H1 (cell line): ENCODE data around the gene C16orf54. TPM values are rescaled to one million over a fixed set of nuclear protein-coding genes. Genes with fewer than 3 reads are reported as not detected.

ENCODE experiments used
- CTCF ChIA-PET: fragments of 300-600 bp; sonication (Branson Sonifier 250); formaldehyde crosslinking; loops from one replicate; lab custom pipeline; 2021; ENCODE audit not compliant: partially characterized antibody; lab: Charles Lee
- POLR2A ChIA-PET: fragments of 300-600 bp; sonication (Branson Sonifier 250); formaldehyde crosslinking; loops from one replicate; lab custom pipeline; 2021; ENCODE audit warnings: inconsistent platforms; ENCODE audit not compliant: partially characterized antibody; lab: Charles Lee
- DNase-seq, 2 experiments: peaks; one replicate each; pipeline versions ENCODE4 v3.0.0 to v3.0.0-alpha.2; 2010 to 2022; ENCODE audit warnings: low spot score in 2 of 2, low read depth in 1 of 2, mixed read lengths in 1 of 2
- FAIRE-seq: peaks from 2 replicates; lab custom pipeline; 2011; peaks lifted over from hg19 to GRCh38; lab: Jason Lieb, UNC
- H2AFZ ChIP-seq: 2 replicates; pipeline ENCODE4 v1.8.1; 2012; ENCODE audit warnings: low read length, inconsistent platforms
- H2AK5ac ChIP-seq: 2 replicates; pipeline ENCODE4 v1.6.1; 2013; ENCODE audit warnings: low read depth, low read length
- H2BK120ac ChIP-seq: replicated peaks from 2 replicates; pipeline ENCODE3; 2013; ENCODE audit warnings: low read depth, low read length, inconsistent platforms
- H2BK12ac ChIP-seq: 2 replicates; pipeline ENCODE4 v1.6.1; 2013; ENCODE audit warnings: low read depth, low read length
- H2BK15ac ChIP-seq: 2 replicates; pipeline ENCODE4 v1.6.1; 2013; ENCODE audit warnings: low read length
- H2BK20ac ChIP-seq: 2 replicates; pipeline ENCODE4 v1.6.1; 2013; ENCODE audit warnings: low read length
- H2BK5ac ChIP-seq: 2 replicates; pipeline ENCODE4 v1.6.1; 2013; ENCODE audit warnings: low read depth, low read length
- H3K14ac ChIP-seq: 2 replicates; pipeline ENCODE4 v1.6.1; 2013; ENCODE audit warnings: inconsistent platforms; ENCODE audit not compliant: insufficient read length
- H3K18ac ChIP-seq: 2 replicates; pipeline ENCODE4 v1.6.1; 2013; ENCODE audit warnings: low read length; ENCODE audit errors: extremely low read depth
- H3K23ac ChIP-seq: 2 replicates; pipeline ENCODE4 v1.6.1; 2013; ENCODE audit warnings: inconsistent platforms; ENCODE audit not compliant: insufficient read length
- H3K23me2 ChIP-seq: 2 replicates; pipeline ENCODE4 v1.6.1; 2013; ENCODE audit warnings: low read depth, low read length
- H3K27ac ChIP-seq: 2 replicates; pipeline ENCODE4 v1.6.1; 2011; ENCODE audit warnings: low read depth, low read length, inconsistent platforms
- H3K27me3 ChIP-seq, 4 experiments: replicated peaks in 1 of 4; 1 replicate in 1 of 4; 2 replicates in 3 of 4; pipeline versions ENCODE4 v1.6.1 to v1.8.1; 2011 to 2013; ENCODE audit warnings: low read length in 3 of 4, mild to moderate bottlenecking in 3 of 4, inconsistent platforms in 2 of 4, mixed read lengths in 2 of 4, moderate library complexity in 1 of 4; ENCODE audit not compliant: control insufficient read depth in 3 of 4, insufficient read depth in 3 of 4; ENCODE audit errors: extremely low read depth in 1 of 4
- H3K36me3 ChIP-seq, 4 experiments: 2 replicates each; pipeline versions ENCODE4 v1.6.1 to v1.8.1; 2011 to 2013; ENCODE audit warnings: mild to moderate bottlenecking in 4 of 4, low read length in 3 of 4, moderate library complexity in 2 of 4, control low read depth in 1 of 4, inconsistent platforms in 1 of 4; ENCODE audit not compliant: insufficient read depth in 4 of 4, control insufficient read depth in 2 of 4
- H3K4ac ChIP-seq: replicated peaks from 2 replicates; pipeline ENCODE3; 2013; ENCODE audit warnings: low read length, low read depth, mixed read lengths, inconsistent platforms; ENCODE audit not compliant: insufficient read length
- H3K4me1 ChIP-seq, 4 experiments: replicated peaks in 1 of 4; 1 replicate in 1 of 4; 2 replicates in 3 of 4; pipeline versions ENCODE4 v1.6.1 to v1.8.1; 2011 to 2013; ENCODE audit warnings: low read length in 3 of 4, inconsistent platforms in 2 of 4, mixed read lengths in 1 of 4; ENCODE audit not compliant: insufficient read depth in 4 of 4, control insufficient read depth in 3 of 4
- H3K4me2 ChIP-seq, 2 experiments: 2 replicates each; pipeline versions ENCODE4 v1.6.1 to v1.8.1; 2011 to 2013; ENCODE audit warnings: low read depth in 2 of 2, low read length in 2 of 2, control low read depth in 1 of 2, inconsistent platforms in 1 of 2, mild to moderate bottlenecking in 1 of 2; ENCODE audit not compliant: insufficient read depth in 1 of 2
- H3K4me3 ChIP-seq, 4 experiments: fragments of 200-600, 300-600 bp in 1 of 4; sonication (generic), shearing (Covaris generic), sonication (Bioruptor Twin) in 1 of 4; 2 replicates each; pipeline versions ENCODE4 v1.5.1 to v1.8.1; 2011 to 2016; ENCODE audit warnings: low read length in 4 of 4, low read depth in 3 of 4, control low read depth in 2 of 4, inconsistent platforms in 2 of 4, mild to moderate bottlenecking in 2 of 4, mixed read lengths in 1 of 4, moderate library complexity in 1 of 4; ENCODE audit not compliant: insufficient read depth in 2 of 4; ENCODE audit errors: extremely low read depth in 1 of 4
- H3K56ac ChIP-seq: replicated peaks from 2 replicates; pipeline ENCODE3; 2013; ENCODE audit warnings: low read depth, mild to moderate bottlenecking, mixed read lengths, low read length, inconsistent platforms; ENCODE audit not compliant: insufficient read length
- H3K79me1 ChIP-seq: 2 replicates; pipeline ENCODE4 v1.6.1; 2013; ENCODE audit warnings: low read depth, low read length, control low read depth
- H3K79me2 ChIP-seq, 2 experiments: 2 replicates each; pipeline versions ENCODE4 v1.6.1 to v1.8.1; 2012 to 2013; ENCODE audit warnings: low read length in 2 of 2, mild to moderate bottlenecking in 2 of 2, inconsistent platforms in 1 of 2; ENCODE audit not compliant: insufficient read depth in 2 of 2, control insufficient read depth in 1 of 2
- H3K9ac ChIP-seq, 4 experiments: replicated peaks in 1 of 4; 1 replicate in 1 of 4; 2 replicates in 3 of 4; pipeline versions ENCODE4 v1.6.1 to v1.8.1; 2011 to 2013; ENCODE audit warnings: low read depth in 3 of 4, low read length in 3 of 4, control low read depth in 2 of 4, mild to moderate bottlenecking in 2 of 4, moderate library complexity in 2 of 4, inconsistent platforms in 1 of 4; ENCODE audit errors: extremely low read depth in 1 of 4
- H3K9me3 ChIP-seq, 2 experiments: 2 replicates each; pipeline versions ENCODE4 v1.6.1 to v1.8.1; 2012 to 2013; ENCODE audit warnings: mild to moderate bottlenecking in 2 of 2, moderate library complexity in 2 of 2, control low read depth in 1 of 2, inconsistent platforms in 1 of 2, low read depth in 1 of 2, low read length in 1 of 2, mixed read lengths in 1 of 2; ENCODE audit not compliant: insufficient read depth in 2 of 2
- H4K20me1 ChIP-seq, 2 experiments: replicated peaks in 1 of 2; 2 replicates each; pipeline versions ENCODE3 to v1.8.1; 2011 to 2013; ENCODE audit warnings: inconsistent platforms in 2 of 2, low read length in 2 of 2, mild to moderate bottlenecking in 1 of 2; ENCODE audit not compliant: insufficient read depth in 2 of 2, control insufficient read depth in 1 of 2
- H4K5ac ChIP-seq: 2 replicates; pipeline ENCODE4 v1.6.1; 2013; ENCODE audit warnings: low read length, low read depth, mixed read lengths, inconsistent platforms; ENCODE audit not compliant: insufficient read length
- H4K8ac ChIP-seq: 2 replicates; pipeline ENCODE4 v1.8.0; 2013; ENCODE audit warnings: mild to moderate bottlenecking, moderate library complexity, low read length, inconsistent platforms; ENCODE audit not compliant: insufficient read depth; ENCODE audit errors: extremely low read depth
- H4K91ac ChIP-seq: replicated peaks from 2 replicates; pipeline ENCODE3; 2013; ENCODE audit warnings: low read length, mixed read lengths, inconsistent platforms; ENCODE audit not compliant: insufficient read length
- ATF2 ChIP-seq: IDR thresholded peaks from 2 replicates; pipeline ENCODE4 v1.6.1; 2012; ENCODE audit warnings: low read length, inconsistent platforms
- BCL11A ChIP-seq, 2 experiments: IDR thresholded peaks; one replicate each; pipeline ENCODE4 v1.6.1; 2011; ENCODE audit warnings: low read depth in 2 of 2, low read length in 2 of 2, mild to moderate bottlenecking in 2 of 2
- CREB1 ChIP-seq: IDR thresholded peaks from 2 replicates; pipeline ENCODE4 v1.6.1; 2012; ENCODE audit warnings: inconsistent platforms
- E2F6 ChIP-seq: IDR thresholded peaks from 2 replicates; pipeline ENCODE4 v1.6.1; 2012; ENCODE audit warnings: inconsistent platforms
- MAX ChIP-seq: IDR thresholded peaks from 2 replicates; pipeline ENCODE4 v1.6.1; 2012; ENCODE audit warnings: inconsistent platforms
- SIRT6 ChIP-seq: IDR thresholded peaks from one replicate; pipeline ENCODE4 v1.7.1; 2012; ENCODE audit warnings: low read length, inconsistent platforms
- SRF ChIP-seq: IDR thresholded peaks from 2 replicates; pipeline ENCODE4 v1.6.1; 2011; ENCODE audit warnings: mild to moderate bottlenecking, low read depth, low read length, moderate library complexity
- SUZ12 ChIP-seq: fragments of 200-600 bp; sonication (generic); IDR thresholded peaks from 2 replicates; pipeline ENCODE4 v1.6.1; 2012; ENCODE audit warnings: mild to moderate bottlenecking, inconsistent platforms, low read length, moderate library complexity, mixed read lengths
- TEAD4 ChIP-seq: IDR thresholded peaks from 2 replicates; pipeline ENCODE4 v1.6.1; 2012; ENCODE audit warnings: low read depth, low read length, inconsistent platforms, mixed read lengths
- WGBS, 2 experiments: shearing (Covaris generic) in 1 of 2; methylation state at CpG; one replicate each; pipeline versions ENCODE4 v1.1.6 to v1.1.7; 2013 to 2015; ENCODE audit warnings: low lambda C conversion rate in 2 of 2, mixed read lengths in 2 of 2, inconsistent platforms in 1 of 2, low coverage in 1 of 2, missing lambda C conversion rate in 1 of 2; ENCODE audit not compliant: insufficient replicate concordance in 2 of 2, insufficient coverage in 1 of 2, insufficient read length in 1 of 2; ENCODE audit errors: extremely low coverage in 1 of 2, missing lambda C conversion rate in 1 of 2; 5-methylcytosine and 5-hydroxymethylcytosine counted together
- polyA plus RNA-seq, 7 experiments: library from polyadenylated mRNA; depleted of rRNA in 3 of 7; stranded (reverse) in 5 of 7; unstranded in 2 of 7; fragments of >200 nt in 5 of 7; fragments of 200-250 nt in 2 of 7; gene quantifications; 1 replicate in 5 of 7; 2 replicates in 1 of 7; 4 replicates in 1 of 7; pipeline versions ENCODE4 v1.2.1 to v1.2.3, GENCODE V29; 2011 to 2013; ENCODE audit warnings: missing spikeins in 2 of 7, mixed read lengths in 2 of 7
- total RNA-seq: library from RNA; stranded (reverse); fragmentation: NEBNext Ultra II Directional; extraction: Animal tissue kit (Norgen Biotek cat#: 25700); gene quantifications from 2 replicates; pipeline ENCODE4 v1.2.1, GENCODE V29; 2021

C16orf54 gene
- total and polyA plus RNA-seq, 2 of the 8 experiments (the other 6 are each of a cell fraction or from before 2014, with no cell fraction given), result not detected

- Histone ChIP-seq H2BK12ac (peak overlapping the region; percentile 44; the same call in 1 of the 2 replicates), H4K8ac (peak overlapping the region; percentile 83), H2AK5ac (no peak overlapping the region), H3K4me3 (peak overlapping the region in 1 of 4 experiments; percentile 35; a peak in 1 of 8 replicates), H3K27ac (no peak overlapping the region), H3K56ac (no peak overlapping the region), H2AFZ (0 out of 2 replicates have a peak overlapping the region, but pooled peaks have one; percentile 86), H3K14ac (no peak overlapping the region), H3K4ac (no peak overlapping the region), H3K23me2 (no peaks in the 10 kb centered on the region), H3K9me3 (0 out of 4 replicates have a peak, but pooled peaks cover 0 to 6% of the 10 kb centered on the region in 2 experiments), H4K20me1 (peaks cover 0 to 3% of the 10 kb centered on the region in 2 experiments), H2BK5ac (no peak overlapping the region), H3K27me3 (no peaks in the 10 kb centered on the region), H4K5ac (peak overlapping the region; percentile 75), H3K4me1 (peaks cover 0 to 11% (median 5%) of the 10 kb centered on the region in 4 experiments; a peak in 5 of 7 replicates), H2BK120ac (no peak overlapping the region), H3K9ac (no peak overlapping the region), H3K36me3 (peaks cover 3 to 20% (median 9%) of the 10 kb centered on the region in 4 experiments; a peak in 7 of 8 replicates), H2BK15ac (no peak overlapping the region), H2BK20ac (no peak overlapping the region), H3K18ac (no peak overlapping the region), H4K91ac (no peak overlapping the region), H3K23ac (no peak overlapping the region), H3K4me2 (peak overlapping the region in 1 of 2 experiments; percentile 54; a peak in 3 of 4 replicates), H3K79me1 (no peaks in the 10 kb centered on the region), H3K79me2 (no peaks in the 10 kb centered on the region)
- POLR2A ChIA-PET, result interaction anchor here (0.6 to 20.4 kb wide), 22 partner anchors 9 to 331 kb away, joined by 3 to 490 read pairs (median 4); partner anchors contain the start of genes ASPHD1, KIF22, PAGR1 and QPRT
- 10% methylated on average over 13 of the region's 14 CpGs; no CpG with 5 or more reads in 1 of the 2 experiments for WGBS, 2 experiments
- peak; percentile 82 for FAIRE-seq
- CTCF ChIA-PET, result interaction anchor here (0.5 to 11.5 kb wide), 39 partner anchors 9 to 355 kb away, joined by 3 to 138 read pairs (median 4); partner anchors contain the start of genes KIF22, PAGR1, QPRT and TLCD3B
- peak in 1 of 2 experiments; percentile 84 for DNase-seq
- no peak for TF ChIP-seq SRF
- TF ChIP-seq TEAD4, result peak; percentile 76
- no peak for TF ChIP-seq SUZ12
- peak; percentile 41; the same call in 1 of the 2 replicates for TF ChIP-seq E2F6
- TF ChIP-seq MAX, result peak; percentile 73; the same call in 1 of the 2 replicates
- no peak for TF ChIP-seq SIRT6
- TF ChIP-seq BCL11A (IDR thresholded peaks at IDR 0.05; ENCODE audit: low read depth in 2 of 2, low read length in 2 of 2), result no peak
- TF ChIP-seq ATF2, result no peak
- TF ChIP-seq CREB1, result 0 out of 2 replicates have a peak, but pooled peaks have one; percentile 41
Observed at GRCh38 chr16:29700253-29700987, 45.4 kb downstream of the C16orf54 start.
